Peyer's patch (tissue), 4 donors: Measurements from ENCODE around the gene CDK13.

Experiments used
- CTCF ChIP-seq, 6 experiments: fragments of 450-650 bp in 4 of 6; fragments of 200-600 bp in 2 of 6; sonication (generic) in 1 of 6; IDR thresholded peaks; one replicate each; pipeline ENCODE4 v1.5.1; 2017 to 2019; ENCODE audit warnings: antibody characterized with exemption in 6 of 6, mild to moderate bottlenecking in 3 of 6, moderate library complexity in 1 of 6
- POLR2A ChIP-seq, 2 donors: fragments of 450-650 bp; IDR thresholded peaks; one replicate each; pipeline ENCODE4 v1.5.1; 2017; ENCODE audit warnings: antibody characterized with exemption in 2 of 2, mild to moderate bottlenecking in 2 of 2, moderate library complexity in 2 of 2

- TF ChIP-seq CTCF (IDR thresholded peaks at IDR 0.05) (no peak), POLR2A (IDR thresholded peaks at IDR 0.05) (no peak)
Measured at GRCh38 chr7:39985398-39985918, 35.4 kb downstream of the CDK13 start.
